ENCODE data around the gene SHISA5.

SHISA5 gene

DNA sequence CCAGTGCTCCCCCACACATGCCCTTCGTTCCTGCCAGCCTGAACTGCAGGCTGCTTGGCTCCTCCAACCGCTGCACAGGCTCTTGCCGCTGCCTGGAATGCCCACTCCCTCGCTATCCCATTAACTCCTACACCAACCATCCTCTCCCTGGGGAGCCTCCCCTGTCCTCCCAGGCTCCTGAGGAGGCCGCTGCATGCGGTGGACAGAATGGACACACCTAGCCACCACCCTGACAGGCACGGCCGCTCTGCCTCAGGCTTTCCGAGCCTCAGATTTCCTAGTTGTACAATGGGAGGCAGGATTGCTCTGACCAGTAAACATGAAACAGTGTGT, 76.4 kb downstream of the SHISA5 start:
- TF ChIP-seq GATA3 (IDR thresholded peaks at IDR 0.05; ENCODE audit: low read depth, low read length) (no peak), GATA2 (IDR thresholded peaks at IDR 0.05; ENCODE audit: low read depth, low read length) (no peak)

DNA sequence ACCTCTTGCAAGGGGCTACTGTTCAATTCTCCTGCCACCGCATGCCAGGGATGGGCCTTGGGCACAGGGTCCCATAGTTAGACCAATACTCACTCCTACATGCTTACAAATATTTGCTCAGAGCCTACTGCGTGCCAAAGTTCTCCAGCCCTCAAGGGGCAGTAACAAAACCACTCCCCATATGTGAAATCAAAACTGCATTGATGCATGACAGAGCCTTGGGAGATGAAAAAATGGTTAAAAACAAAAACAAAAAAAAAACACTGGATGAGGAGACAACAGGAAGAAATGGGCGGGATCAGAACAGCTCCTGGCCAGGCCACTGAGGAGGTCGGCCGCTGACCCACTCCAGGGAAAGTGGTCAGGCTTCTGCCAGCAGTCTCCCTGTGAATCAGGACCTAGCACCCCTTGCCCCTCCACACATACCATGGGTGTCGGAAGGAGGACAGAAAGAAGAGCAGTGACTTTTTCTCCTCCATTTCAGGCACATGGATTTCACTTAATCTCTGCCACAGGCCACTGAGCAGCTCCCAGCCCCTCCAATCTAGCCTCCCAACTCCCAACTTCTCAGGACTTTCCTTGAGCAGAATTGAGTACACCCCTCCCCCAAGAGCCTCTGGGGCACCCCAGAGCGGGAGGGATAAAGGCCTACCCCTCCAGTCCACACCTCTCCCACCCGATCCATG, 76.9 kb downstream of the SHISA5 start:
- no peak for TF ChIP-seq GATA2 (IDR thresholded peaks at IDR 0.05; ENCODE audit: low read depth, low read length)
- no peak for TF ChIP-seq GATA3 (IDR thresholded peaks at IDR 0.05; ENCODE audit: low read depth, low read length)

DNA sequence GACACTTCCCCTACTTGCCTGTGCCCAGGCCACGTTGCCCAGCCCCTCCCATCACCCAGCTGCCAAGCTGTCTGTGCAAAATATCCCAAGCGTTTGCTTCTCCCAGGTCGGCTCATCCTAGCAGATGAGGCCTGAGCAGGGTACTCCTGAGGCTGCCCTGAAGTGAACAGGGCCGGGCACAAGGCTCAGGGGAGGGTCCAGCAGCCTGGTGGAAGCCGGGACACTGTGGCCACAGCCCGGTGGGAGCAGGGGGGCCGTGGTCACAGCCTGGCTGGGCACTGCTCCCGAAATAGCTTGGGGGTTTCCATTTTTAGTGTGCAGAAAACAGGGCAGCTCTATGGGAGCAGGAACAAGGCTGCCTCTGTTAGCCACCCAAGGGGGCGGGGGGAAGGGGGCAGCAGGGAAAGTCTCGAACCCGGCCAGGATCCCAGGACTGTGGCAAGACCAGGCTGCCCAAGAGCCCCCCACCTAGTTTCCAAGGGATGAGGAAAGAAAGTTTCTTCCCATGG, 77.5 kb downstream of the SHISA5 start:
- no peak for TF ChIP-seq GATA3 (IDR thresholded peaks at IDR 0.05; ENCODE audit: low read depth, low read length)
- TF ChIP-seq GATA2 (IDR thresholded peaks at IDR 0.05; ENCODE audit: low read depth, low read length) = no peak

DNA sequence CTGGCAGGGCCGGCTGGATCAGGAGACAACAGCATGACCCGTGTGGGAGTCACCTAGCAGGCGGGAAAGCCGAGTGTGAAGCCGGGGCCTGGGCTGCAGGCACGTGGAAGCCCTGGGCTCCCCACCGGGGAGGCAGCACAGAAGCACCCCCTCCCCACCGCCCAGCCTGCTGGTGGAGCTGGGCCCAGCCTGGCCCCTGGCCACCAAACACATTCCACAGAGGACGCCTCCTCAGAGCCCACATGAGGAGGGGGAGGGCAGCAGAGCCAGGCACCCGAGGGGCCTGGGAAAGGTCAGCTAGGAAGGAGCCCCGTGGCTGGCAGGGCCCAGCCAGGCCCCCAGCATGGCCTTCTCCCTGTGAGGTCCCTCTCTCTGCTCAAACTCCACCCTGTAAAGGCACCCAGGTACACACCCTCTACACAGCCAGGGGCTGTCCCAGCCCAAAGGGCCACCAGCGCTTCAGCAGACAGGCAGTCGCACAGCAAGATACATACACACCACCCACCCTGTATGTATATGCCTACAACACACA, 78.6 kb downstream of the SHISA5 start:
- TF ChIP-seq GATA3 (IDR thresholded peaks at IDR 0.05; ENCODE audit: low read depth, low read length) = no peak
- no peak for TF ChIP-seq GATA2 (IDR thresholded peaks at IDR 0.05; ENCODE audit: low read depth, low read length)

DNA sequence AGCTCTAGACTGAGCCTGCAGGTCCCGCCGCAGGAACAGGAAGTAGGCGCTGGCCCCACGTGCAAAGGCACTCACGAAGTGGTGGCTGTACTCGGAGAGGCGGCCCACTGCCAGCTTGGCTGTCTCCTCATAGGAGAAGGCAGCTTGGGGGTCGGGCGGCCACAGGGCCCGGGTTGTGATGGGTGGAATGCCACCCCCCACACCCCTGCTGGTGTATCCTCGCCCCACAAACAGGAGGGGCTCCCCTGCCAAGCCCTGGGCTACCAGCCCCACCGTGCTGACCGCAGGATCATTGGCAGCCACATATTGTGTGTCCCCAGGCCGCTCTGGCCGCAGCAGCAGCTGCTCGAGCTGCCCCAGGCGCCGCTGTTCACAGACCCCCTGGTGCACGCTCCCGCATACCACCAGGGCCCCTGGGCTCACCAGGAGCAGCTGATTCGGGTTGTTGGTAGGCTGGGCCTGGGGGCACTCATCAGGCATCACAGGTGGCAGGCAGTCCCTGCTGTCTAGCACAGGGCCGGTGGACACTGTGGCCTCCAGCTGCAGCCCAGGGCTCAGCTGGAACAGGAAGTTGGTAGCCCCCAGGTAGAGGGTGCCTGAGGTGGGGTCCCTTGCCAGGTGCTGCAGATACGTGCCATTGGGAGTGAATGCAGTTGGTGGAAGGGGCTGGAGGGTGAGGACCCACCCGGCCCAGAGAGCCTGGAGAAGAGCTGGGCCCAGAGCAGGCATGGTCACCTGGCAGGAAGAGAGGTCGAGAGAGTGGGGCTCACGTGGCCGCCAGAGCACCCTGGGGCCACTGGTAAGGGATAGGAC, 79.9 kb downstream of the SHISA5 start:
- TF ChIP-seq GATA3 (IDR thresholded peaks at IDR 0.05; ENCODE audit: low read depth, low read length) (no peak), GATA2 (IDR thresholded peaks at IDR 0.05; ENCODE audit: low read depth, low read length) (no peak)

DNA sequence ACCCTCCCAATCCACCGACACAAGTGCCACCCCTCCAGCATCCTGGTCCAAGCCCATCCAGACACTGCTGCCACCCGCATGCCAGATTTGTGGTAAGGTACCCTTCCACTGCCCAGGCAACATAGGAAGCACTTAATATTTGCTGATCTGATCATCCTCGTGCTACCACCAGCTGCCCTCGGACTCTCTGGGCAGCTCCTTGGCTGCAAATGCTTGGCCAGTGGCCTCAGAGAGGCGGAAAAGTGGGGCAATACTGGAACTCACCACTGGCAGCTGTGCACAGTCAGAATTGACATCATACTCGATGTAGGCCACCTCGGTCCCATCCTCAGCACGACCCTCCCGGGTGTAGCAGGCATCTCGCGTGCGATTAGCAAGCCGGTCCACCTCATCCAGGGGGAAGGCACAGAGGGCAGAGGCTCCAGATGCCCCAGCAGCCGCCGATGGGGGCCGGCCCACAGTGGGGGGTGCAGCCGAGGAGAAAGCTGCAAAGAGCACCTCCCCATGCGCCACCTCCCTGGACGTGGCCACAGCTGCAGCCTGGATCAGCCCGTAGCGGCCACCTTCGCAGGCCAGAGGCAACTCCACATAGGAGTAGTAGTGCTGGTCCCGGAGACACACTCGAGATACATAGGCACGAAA, 80.6 kb downstream of the SHISA5 start:
- TF ChIP-seq GATA3 (IDR thresholded peaks at IDR 0.05; ENCODE audit: low read depth, low read length) (no peak), GATA2 (IDR thresholded peaks at IDR 0.05; ENCODE audit: low read depth, low read length) (no peak)

DNA sequence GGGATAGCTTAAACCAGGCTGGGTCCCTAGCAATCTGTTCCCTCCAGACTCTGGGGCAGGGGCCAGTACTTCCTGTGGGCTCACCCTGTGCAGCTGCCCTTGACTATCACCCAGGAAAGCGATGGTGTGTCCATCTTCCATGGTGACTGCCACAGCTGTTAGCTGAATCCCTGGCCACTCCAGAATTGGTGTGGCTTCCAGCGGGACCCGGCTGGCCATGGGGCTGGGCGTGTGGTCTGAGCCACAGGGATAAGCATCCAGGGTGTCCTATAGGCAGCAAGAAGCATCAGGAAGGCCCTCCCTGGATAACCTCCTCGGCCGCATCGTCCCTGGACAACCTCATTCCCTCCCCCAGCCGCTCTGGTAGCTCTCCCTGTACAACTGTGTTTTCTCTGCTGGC, 81.3 kb downstream of the SHISA5 start:
- TF ChIP-seq GATA3 (IDR thresholded peaks at IDR 0.05; ENCODE audit: low read depth, low read length) (no peak), GATA2 (IDR thresholded peaks at IDR 0.05; ENCODE audit: low read depth, low read length) (no peak)

DNA sequence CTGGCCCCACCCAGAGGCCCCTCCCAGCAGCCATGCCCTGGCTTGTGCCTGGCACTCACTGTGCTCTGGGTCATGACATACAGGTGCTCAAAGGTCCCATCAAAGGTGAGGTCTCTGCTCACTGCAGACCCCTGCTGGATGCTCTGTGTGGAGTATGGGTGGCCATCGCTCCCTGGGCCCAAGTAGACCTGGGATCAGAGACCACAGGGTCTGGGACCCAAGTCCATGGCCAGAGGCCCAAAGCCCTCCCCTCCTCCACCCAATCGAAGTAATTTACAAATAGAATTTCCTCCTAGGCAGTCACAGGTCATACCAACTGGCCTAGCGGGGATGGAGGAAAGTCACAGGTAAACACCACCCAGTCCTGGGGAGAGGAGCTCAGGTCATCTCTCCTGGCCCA, 81.7 kb downstream of the SHISA5 start:
- no peak for TF ChIP-seq GATA3 (IDR thresholded peaks at IDR 0.05; ENCODE audit: low read depth, low read length)
- TF ChIP-seq GATA2 (IDR thresholded peaks at IDR 0.05; ENCODE audit: low read depth, low read length) = no peak

DNA sequence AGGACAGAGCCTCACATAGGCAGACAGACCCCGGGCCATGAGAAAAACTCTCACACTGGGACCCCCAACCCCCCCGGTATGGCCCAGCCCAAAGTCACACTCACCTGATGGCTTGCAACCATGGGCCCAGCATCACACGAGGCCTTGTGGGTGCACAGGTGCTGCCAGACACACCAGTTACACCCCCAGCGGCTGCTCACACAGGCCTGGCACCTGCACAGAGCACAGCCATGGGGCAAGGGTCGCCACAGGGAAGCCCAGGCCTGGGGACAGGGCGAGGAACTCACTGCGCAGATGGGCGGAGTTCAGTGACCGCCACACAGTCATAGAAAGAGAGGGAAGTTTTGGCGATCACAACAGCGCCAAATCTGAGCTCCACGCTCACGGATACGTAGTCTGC, 83.4 kb downstream of the SHISA5 start:
- no peak for TF ChIP-seq GATA2 (IDR thresholded peaks at IDR 0.05; ENCODE audit: low read depth, low read length)
- TF ChIP-seq GATA3 (IDR thresholded peaks at IDR 0.05; ENCODE audit: low read depth, low read length) = no peak

DNA sequence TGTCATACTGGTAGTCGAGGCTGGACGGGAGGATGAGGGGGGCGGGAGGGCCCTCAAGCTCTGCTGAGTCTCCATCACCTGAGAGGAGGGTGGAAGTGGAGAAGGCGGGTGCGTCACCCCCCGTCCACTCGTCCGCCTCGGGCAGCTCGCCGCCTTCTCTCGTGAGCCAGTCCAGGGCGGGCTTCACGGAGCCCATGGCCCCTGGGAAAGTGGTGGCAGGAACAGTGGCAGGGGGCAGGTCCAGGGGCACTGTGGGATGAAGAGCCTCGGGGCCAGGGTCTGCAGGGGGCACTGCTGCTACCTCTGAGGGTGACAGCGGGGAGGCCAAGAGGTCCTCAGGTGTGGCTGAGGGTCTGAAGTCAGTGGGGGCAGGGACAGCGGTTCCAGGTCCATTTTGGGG, 84.4 kb downstream of the SHISA5 start:
- no peak for TF ChIP-seq GATA3 (IDR thresholded peaks at IDR 0.05; ENCODE audit: low read depth, low read length)
- TF ChIP-seq GATA2 (IDR thresholded peaks at IDR 0.05; ENCODE audit: low read depth, low read length) = no peak

DNA sequence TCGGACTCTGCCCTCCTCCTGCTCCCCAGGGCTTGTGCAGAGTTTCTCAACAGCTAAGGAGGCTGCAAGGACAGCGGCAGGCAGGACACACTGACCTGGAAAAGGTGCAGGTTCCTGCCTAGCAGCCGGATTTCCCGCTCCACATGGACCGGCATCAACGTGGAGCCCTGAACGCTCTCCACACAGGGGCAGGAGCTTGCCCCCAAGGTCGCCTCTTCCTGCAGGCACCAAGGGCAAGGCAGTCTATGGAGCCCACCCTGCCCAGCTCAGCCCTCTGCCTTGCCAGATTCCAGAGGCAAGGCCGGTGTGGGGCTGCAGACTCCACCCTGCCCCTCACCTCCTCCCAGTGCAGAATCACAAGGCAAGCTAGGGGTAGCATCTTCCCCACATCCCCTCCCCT, 84.8 kb downstream of the SHISA5 start:
- TF ChIP-seq GATA2 (IDR thresholded peaks at IDR 0.05; ENCODE audit: low read depth, low read length) (no peak), GATA3 (IDR thresholded peaks at IDR 0.05; ENCODE audit: low read depth, low read length) (no peak)

DNA sequence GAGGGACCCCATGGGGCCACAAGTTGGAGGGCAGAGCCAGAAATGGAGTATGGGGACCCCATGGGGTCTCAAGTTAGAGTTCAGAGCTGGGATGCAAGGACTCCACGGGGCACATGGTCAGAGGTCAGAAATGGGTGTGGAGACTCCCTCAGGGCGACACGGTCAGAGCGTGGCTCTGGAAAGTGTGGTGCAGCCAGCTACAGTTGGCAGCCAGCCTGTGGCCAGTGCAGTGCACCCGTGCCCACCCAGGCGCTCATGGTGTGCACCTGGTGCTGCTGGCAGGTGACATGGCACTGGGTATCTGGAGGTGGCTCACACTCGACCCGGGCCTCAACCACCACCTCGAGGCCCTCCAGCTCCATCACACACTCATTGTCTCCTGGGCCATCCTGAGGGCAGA, 85.3 kb downstream of the SHISA5 start:
- no peak for TF ChIP-seq GATA2 (IDR thresholded peaks at IDR 0.05; ENCODE audit: low read depth, low read length)
- TF ChIP-seq GATA3 (IDR thresholded peaks at IDR 0.05; ENCODE audit: low read depth, low read length) = no peak

DNA sequence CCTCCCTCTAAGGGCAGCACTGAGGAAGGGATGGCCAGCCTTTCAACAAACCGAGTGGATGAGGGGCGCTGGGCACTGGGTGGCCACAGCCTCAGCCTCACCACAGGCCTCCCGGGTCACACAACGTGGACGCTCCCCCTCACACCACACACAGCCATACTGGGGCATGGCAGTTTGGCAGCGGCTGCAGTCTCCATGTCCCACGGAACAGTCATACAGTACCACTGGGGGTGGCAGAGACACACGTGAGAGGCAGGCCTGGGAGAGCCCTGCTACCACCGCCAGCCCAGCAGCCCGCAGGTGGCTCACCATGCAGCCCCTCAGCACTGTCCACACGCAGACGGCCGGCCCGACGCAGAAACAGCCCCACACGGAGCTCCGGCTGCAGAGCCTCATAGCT, 85.8 kb downstream of the SHISA5 start:
- TF ChIP-seq GATA2 (IDR thresholded peaks at IDR 0.05; ENCODE audit: low read depth, low read length) (no peak), GATA3 (IDR thresholded peaks at IDR 0.05; ENCODE audit: low read depth, low read length) (no peak)
